Hair follicle dermal papilla cell (primary cell): ENCODE data around the gene ZNF613. TPM values are rescaled to one million over a fixed set of nuclear protein-coding genes. Genes with fewer than 3 reads are reported as not detected.

Experiments
- total RNA-seq: library from RNA; depleted of rRNA; stranded (reverse); fragments of >200 nt; gene quantifications from 2 replicates; pipeline ENCODE4 v1.2.3, GENCODE V29; 2012

Gene ZNF613
- total RNA-seq = 7.1 and 11.1 TPM in 2 replicates

DNA sequence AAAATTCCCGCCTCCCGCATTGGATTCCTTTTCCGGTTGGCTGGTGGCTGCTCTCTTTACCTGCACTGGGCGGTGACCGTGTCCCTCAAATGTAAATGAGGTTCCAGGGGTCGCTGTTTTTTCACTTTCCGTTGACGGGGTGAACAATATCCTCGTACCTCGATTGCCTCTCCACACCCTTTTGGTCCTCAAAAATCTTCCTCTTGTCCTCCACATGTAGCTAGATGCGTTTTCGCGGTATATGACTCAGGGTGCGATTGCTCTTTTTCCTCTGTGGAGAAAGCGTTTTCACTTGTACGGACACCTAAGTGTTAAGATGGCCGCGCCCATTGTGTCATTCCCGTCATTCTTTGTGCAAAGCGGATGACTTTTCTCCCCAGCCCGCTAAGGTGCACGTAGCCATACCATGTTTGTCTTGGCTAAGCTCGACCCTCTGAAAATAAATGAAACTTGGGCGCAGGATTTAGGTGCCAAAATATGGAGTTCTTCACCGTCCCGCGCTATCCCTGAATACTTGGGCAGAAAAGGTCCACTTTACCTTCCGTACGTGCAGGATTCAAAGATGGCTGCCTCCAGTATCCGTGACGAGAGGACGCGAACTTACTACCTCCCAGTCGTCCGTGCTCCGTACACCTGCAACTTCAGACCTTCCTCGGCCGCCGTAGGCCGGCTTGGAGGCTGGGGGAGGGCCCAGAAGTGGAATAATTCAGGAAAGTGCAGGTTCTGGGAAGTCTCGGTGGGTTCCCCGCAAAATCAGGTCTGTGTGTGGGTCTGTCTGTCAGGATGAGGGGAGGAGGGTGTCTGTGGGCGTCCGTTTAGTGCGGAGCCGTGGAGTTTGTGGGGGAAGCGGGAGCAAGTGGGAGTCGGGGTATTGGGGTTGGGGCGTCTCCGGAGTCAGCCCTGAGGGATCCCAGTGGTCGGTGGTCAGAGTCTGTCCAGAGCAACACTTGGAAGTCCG lies at the start of gene ZNF613:
Gene ZNF613, plus strand, starts transcription at position 689 of the 958 bp plus-strand sequence. CDS start 8,749 bp downstream, outside the sequence.

DNA sequence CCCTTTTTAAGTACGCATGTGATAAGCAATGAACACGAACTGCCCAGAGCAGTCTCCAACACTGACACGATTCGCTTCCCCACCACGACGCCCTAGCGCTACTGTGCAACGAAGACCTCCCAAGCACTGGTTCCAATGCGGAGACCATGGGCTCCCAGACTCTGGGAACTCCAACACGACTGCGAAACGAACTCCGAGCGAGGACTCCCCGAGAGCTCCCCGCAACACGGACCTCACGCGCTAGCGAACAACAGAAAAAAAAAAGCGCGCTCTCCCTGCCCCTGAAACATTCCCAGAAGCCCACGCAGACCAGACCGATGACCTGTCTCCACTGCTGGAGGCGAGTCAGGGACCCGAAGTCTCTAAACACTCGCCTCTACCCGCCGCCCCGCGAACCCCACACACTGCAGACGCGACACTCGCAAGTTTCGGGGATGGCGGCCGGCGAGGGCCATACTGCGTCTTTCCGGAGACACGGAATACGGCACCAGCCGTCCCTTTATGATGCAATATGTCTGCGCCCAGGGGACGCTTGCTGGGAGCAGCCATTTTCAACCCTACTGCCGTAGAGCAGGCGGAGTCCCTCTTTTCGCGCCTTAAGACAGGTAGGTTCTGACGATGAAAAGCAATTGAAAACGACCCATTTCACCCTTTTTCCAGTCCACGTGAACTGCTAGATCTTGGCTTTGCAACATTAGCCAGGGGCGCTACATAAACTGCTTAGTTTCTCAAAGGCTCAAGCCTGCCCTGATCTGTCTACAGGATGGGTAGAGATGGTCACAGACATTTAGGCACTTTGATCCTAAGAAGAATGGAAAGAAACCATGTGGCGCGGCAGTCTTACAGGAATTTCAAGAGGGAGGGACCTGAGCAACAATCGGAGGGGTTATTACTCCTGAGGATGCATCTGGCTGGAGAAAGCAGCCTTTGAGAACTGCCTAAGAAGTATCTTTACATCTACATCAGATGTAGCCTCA lies 39.5 kb upstream of the ZNF613 start, which contains the start of gene ZNF577:
Gene ZNF577, minus strand, starts transcription at position 430 of the 977 bp plus-strand sequence. CDS start 7,569 bp downstream, outside the sequence.

DNA sequence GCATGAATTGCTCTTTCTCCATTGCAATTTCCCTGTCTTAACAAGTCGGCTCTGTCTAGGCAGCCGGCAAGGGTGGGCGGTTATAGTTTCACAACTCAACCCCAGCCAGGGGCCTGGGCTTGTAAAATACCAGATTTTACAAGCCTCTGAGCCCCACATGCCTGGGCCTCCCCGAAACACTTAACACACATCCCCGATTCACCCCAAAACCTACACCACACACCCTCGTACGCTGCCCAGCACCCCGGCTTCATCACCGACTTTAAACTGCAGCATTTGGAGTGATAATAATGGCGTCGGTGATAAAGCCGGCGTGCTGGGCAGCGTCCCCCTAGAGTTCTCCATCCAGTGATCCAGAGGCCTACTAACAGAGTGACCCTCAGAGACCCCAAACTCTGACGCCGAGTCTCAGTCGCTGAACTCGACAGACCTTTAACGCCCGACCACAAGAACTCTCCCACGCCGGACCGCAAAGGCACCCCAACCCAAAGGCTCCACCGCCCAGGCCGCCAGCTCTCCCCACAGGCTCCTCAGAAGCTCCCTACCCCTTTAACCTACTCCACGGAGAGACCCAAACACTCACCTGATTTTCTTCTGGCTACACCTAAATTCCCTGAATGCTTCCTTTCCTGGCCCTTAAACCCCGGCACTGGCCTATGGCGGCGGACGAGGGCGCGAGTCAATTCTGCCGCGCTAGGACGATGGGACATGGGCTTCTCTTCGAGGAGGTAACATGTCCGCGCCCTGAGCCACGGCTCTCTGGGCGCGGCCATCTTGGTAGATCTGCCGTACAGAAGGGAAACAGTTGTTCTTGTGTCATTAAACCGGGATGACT lies 22.7 kb upstream of the ZNF613 start, which contains the start of gene ZNF649:
Gene ZNF649, minus strand, starts transcription at position 687 of the 835 bp plus-strand sequence. CDS start 4,910 bp downstream, outside the sequence.

DNA sequence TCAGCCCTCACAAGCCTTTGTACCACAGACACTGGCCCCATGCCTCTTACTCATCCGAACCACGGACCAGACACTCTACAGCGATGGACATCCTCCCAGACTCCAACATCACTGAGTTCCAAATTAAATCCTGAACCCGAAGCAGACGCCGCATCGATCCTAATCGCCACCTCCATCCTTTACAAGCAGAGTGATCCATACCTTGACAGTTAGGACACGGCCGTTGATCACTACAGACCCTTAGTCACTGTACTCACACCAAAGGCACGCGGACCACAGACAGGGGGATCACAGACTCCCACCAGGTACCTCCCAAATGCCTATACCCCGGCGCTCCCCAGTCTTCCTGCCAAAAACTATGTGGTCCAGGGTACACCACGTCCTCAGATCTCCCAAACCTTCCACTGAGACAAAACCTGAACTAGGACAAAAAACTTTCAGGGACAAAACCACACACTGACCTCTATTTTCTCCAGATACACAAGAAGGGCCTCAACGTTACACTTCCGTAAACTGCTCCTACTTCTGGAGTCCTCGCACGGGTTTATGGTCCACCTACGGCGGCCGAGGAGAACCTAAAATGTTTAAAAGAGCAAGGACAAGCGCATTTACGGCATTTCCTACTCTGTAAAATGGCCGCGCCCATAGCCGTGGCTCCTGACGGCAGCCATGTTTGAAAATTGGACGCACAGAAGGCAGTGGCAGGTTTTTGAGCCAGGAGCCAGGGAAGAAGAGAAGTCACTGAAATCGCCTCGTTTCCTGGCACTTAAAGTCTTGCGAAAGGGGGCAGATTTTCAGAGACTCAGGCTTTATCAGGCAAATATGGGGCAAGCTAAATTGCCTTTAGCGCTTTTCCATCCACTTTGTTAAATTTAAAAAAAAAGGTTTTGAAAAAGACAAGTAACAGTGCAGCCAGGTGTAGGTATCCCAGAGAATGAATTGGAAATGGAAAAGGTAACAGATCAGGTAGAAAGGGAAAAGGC lies 59.3 kb downstream of the ZNF613 start, which contains the start of gene ZNF350:
Gene ZNF350, minus strand, starts transcription at position 532 of the 983 bp plus-strand sequence. CDS start 12,480 bp downstream, outside the sequence.

Other genes starting within 250 kb of the ZNF613 start
- 9.1 and 13.4 TPM in 2 replicates for gene SPACA6, start 234.1 kb upstream of the ZNF613 start, total RNA-seq
- gene HAS1, start 203.5 kb upstream of the ZNF613 start, total RNA-seq = 0.32 TPM in 1 of 2 replicates, not detected in the other
- 0.61 TPM in 1 of 2 replicates, not detected in the other for gene FPR1, start 175.6 kb upstream of the ZNF613 start, total RNA-seq
- not detected in 2 replicates for gene FPR2, start 166.3 kb upstream of the ZNF613 start, total RNA-seq
- gene FPR3, start 132.3 kb upstream of the ZNF613 start, total RNA-seq = not detected in 2 replicates
- 5.2 and 6.8 TPM in 2 replicates for gene ZNF577, start 39.5 kb upstream of the ZNF613 start, total RNA-seq
- 7.2 and 7.8 TPM in 2 replicates for gene ZNF649, start 22.5 kb upstream of the ZNF613 start, total RNA-seq
- 14.1 and 14.5 TPM in 2 replicates for gene ZNF350, start 59.4 kb downstream of the ZNF613 start, total RNA-seq
- gene ZNF615, start 80.7 kb downstream of the ZNF613 start, total RNA-seq = 11.8 and 12.1 TPM in 2 replicates
- gene ZNF614, start 100.9 kb downstream of the ZNF613 start, total RNA-seq = 13.4 and 16.6 TPM in 2 replicates
- 10.9 and 11.1 TPM in 2 replicates for gene ZNF432, start 121.4 kb downstream of the ZNF613 start, total RNA-seq
- gene ZNF841, start 168.3 kb downstream of the ZNF613 start, total RNA-seq = 38.1 and 41.0 TPM in 2 replicates
- gene ZNF616, start 212.5 kb downstream of the ZNF613 start, total RNA-seq = 5.8 and 7.0 TPM in 2 replicates
- gene ZNF836, start 244.1 kb downstream of the ZNF613 start, total RNA-seq = 8.9 and 11.2 TPM in 2 replicates